Activated CD4-positive, alpha-beta memory T cell treated with anti-CD3 and anti-CD28 coated beads, Interleukin-2, amount 10 ng/mL, durations not matched to agents 7 days and 5 days (primary cell): ENCODE measurements around the gene NOP16. TPM values are rescaled to one million over a fixed set of nuclear protein-coding genes. Genes with fewer than 3 reads are reported as not detected.

ENCODE experiments used
- CTCF ChIA-PET: fragments of 350-600 bp; sonication (Branson Sonifier 250); formaldehyde crosslinking; loops from one replicate; lab custom pipeline; 2021; ENCODE audit warnings: antibody characterized with exemption, inconsistent platforms; lab: Charles Lee
- POLR2A ChIA-PET: fragments of 350-600 bp; sonication (Branson Sonifier 250); formaldehyde crosslinking; loops from one replicate; lab custom pipeline; 2021; ENCODE audit warnings: antibody characterized with exemption; lab: Charles Lee
- DNase-seq: peaks from one replicate; pipeline ENCODE4 v3.0.0-alpha.2; 2020
- H3K27ac Mint-ChIP-seq: one replicate; pipeline ENCODE4 v1.8.0; 2021; ENCODE audit warnings: mild to moderate bottlenecking, mixed read lengths
- H3K27me3 Mint-ChIP-seq: one replicate; pipeline ENCODE4 v1.8.0; 2021; ENCODE audit warnings: mixed read lengths
- H3K36me3 Mint-ChIP-seq: one replicate; pipeline ENCODE4 v1.8.0; 2021; ENCODE audit warnings: low read depth, mixed read lengths
- H3K4me1 Mint-ChIP-seq: one replicate; pipeline ENCODE4 v1.8.0; 2021; ENCODE audit warnings: mixed read lengths
- H3K4me3 Mint-ChIP-seq: one replicate; pipeline ENCODE4 v1.8.0; 2021; ENCODE audit warnings: mild to moderate bottlenecking, mixed read lengths
- H3K9me3 Mint-ChIP-seq: one replicate; pipeline ENCODE4 v1.8.0; 2021; ENCODE audit warnings: mixed read lengths
- total RNA-seq, 2 experiments: library from RNA; stranded (reverse); gene quantifications; one replicate each; pipeline ENCODE4 v1.2.3, GENCODE V29; 2021

Gene NOP16
- total RNA-seq, 2 experiments from 2014 or later, result 24.2 to 24.7 TPM

DNA sequence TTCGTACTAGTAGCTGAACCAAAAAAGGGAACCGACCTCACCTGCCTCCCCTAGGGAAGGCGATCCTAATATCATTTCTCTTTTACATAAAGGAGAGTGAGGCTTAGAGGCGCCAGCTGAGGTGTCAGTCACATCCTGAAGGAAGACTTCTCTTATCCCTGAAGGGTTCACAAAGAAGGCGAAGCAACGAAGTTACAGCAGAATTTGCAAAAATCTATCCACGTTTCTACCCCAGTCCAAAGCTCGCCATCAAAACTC is 26.2 kb downstream of the NOP16 start:
- Mint-ChIP-seq H3K9me3 (no peaks in the 10 kb centered on the region), H3K27ac (peak overlapping the region; percentile 92), H3K4me3 (peak overlapping the region; percentile 97), H3K36me3 (peaks cover 22% of the 10 kb centered on the region), H3K27me3 (no peaks in the 10 kb centered on the region), H3K4me1 (peaks cover 44% of the 10 kb centered on the region)
- ChIA-PET POLR2A (interaction anchor here (0.8 to 4.0 kb wide), 12 partner anchors 9 to 180 kb away, joined by 3 to 62 read pairs (median 4); partner anchors contain the start of genes FAF2, HIGD2A, NOP16 and RNF44), CTCF (interaction anchor here (0.7 to 2.0 kb wide), 5 partner anchors 10 to 192 kb away, joined by 3 to 8 read pairs (median 3); partner anchors contain the start of genes HIGD2A and NOP16)
- no peak for DNase-seq

DNA sequence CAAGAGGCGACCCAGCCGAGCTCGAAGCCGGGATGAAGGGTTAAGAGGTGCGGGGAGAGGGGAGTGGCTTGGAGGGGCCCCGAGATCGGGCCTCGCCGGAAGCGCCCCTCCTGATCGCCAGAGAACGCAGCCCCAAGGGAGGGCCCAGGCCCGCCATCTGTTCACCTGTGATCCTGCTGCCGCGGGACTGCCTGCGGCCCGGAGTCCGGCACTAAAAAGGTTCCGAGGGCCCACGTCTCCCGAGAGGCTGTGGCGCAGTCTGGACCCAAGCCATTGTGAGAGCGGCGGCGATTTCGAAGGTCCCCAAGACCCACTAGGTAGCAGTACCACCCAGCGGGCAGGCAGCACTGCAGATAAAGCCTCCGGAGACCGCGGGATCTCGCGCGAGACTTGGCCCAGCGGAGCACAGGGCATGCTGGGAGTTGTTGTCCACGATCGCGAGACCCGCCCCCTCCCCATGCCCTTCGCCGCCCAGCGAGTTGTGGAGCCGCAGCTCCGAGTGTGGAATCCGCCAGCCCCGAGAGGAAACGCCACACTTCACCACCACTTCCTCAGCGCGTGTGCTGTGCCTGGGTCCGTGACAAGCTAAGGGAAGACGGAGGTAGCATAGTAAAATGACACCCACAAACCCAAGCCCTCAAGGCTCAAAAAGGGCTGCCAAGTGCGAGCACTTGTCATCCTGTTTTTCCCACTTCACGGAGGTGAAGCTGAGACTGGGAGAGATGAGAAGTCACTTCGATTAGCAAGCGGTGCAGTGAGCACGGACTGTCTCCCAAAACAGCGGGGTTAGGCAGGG is 26.8 kb downstream of the NOP16 start, which contains the start of gene KIAA1191:
TSS of gene KIAA1191 (minus strand) at position 328 of the 796 bp plus-strand sequence. CDS start 2,256 bp downstream, outside the sequence.
- H3K4me1 Mint-ChIP-seq, result peaks cover 42% of the 10 kb centered on the region
- H3K27me3 Mint-ChIP-seq, result no peaks in the 10 kb centered on the region
- peak; percentile 97 for DNase-seq
- peak within 1 kb of the TSS; percentile 92 for H3K27ac Mint-ChIP-seq
- no peaks in the 10 kb centered on the region for H3K9me3 Mint-ChIP-seq
- ChIA-PET CTCF (interaction anchor here (0.6 to 2.0 kb wide), 9 partner anchors 10 to 632 kb away, joined by 3 to 10 read pairs (median 3); partner anchors contain the start of genes HIGD2A and NOP16), POLR2A (interaction anchor here (0.8 to 4.0 kb wide), 14 partner anchors 9 to 181 kb away, joined by 3 to 62 read pairs (median 4); partner anchors contain the start of genes FAF2, HIGD2A, NOP16 and RNF44)
- peaks cover 24% of the 10 kb centered on the region for H3K36me3 Mint-ChIP-seq
- H3K4me3 Mint-ChIP-seq, result peak within 1 kb of the TSS; percentile 97

DNA sequence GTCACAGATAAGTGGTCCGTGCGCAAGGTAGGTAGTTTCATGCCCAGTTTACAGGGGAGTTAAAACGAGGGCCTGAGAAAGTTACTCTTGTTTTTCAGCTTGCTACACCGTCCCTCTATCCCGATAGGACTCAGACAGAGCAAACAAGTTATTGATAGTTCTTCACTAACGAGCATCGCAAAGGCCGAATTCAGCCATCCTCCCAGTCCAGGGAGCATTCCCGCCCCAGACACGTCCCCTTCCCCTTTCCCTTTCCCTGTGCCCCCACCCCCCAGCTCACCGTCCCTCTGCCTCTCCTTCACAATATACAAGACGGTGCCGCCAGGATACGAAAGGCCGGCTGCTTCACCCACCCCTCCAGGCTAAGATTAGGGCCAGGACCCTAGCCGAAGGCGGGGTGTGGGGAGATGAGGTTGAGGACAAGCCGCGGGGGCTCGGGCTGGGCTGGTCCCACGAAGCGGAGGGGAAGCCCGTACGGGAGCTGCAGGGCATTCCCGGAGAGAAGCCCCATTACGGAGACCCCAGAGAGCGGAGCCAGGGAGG is 27.4 kb downstream of the NOP16 start:
- Mint-ChIP-seq H3K27me3 (no peaks in the 10 kb centered on the region), H3K9me3 (no peaks in the 10 kb centered on the region), H3K27ac (peak overlapping the region; percentile 92), H3K4me1 (peaks cover 39% of the 10 kb centered on the region), H3K4me3 (peak overlapping the region; percentile 97), H3K36me3 (peaks cover 28% of the 10 kb centered on the region)
- ChIA-PET POLR2A (interaction anchor here (0.6 to 4.0 kb wide), 10 partner anchors 9 to 179 kb away, joined by 3 to 62 read pairs (median 5); partner anchors contain the start of genes FAF2, HIGD2A, NOP16 and RNF44), CTCF (interaction anchor here (0.6 to 2.0 kb wide), 7 partner anchors 10 to 631 kb away, joined by 3 to 10 read pairs (median 5); partner anchors contain the start of genes HIGD2A and NOP16)
- DNase-seq, result no peak

DNA sequence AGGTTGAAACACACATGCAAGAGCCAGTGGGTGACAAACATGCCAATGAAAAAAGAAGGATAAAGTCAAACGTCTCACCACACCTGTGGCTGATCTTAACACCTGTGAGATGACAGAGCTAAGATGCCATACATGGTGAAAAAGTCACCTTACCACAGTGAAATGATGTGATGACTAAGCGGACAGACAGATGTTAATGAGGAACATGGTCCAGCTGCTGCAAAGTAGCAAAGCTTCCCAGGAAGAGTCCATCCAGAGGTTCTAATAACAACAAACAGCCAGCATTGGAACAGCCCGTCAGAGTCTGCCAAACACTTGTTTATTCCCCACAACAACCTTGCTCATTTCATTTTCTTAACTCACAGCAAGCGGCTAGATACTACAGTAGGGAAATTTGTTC is 28.7 kb downstream of the NOP16 start:
- H3K4me3 Mint-ChIP-seq, result peak overlapping the region; percentile 61
- no peaks in the 10 kb centered on the region for H3K27me3 Mint-ChIP-seq
- DNase-seq, result no peak
- POLR2A ChIA-PET, result interaction anchor here (1.5 to 4.0 kb wide), 3 partner anchors 10 to 89 kb away, joined by 5 to 62 read pairs (median 7); partner anchors contain the start of genes FAF2, HIGD2A and NOP16
- peak overlapping the region; percentile 58 for H3K27ac Mint-ChIP-seq
- peaks cover 35% of the 10 kb centered on the region for H3K4me1 Mint-ChIP-seq
- CTCF ChIA-PET, result interaction anchor here (0.6 to 1.5 kb wide), 3 partner anchors 8 to 88 kb away, joined by 3 to 5 read pairs (median 3); no protein-coding TSS in a partner anchor
- no peaks in the 10 kb centered on the region for H3K9me3 Mint-ChIP-seq
- H3K36me3 Mint-ChIP-seq, result peaks cover 33% of the 10 kb centered on the region

DNA sequence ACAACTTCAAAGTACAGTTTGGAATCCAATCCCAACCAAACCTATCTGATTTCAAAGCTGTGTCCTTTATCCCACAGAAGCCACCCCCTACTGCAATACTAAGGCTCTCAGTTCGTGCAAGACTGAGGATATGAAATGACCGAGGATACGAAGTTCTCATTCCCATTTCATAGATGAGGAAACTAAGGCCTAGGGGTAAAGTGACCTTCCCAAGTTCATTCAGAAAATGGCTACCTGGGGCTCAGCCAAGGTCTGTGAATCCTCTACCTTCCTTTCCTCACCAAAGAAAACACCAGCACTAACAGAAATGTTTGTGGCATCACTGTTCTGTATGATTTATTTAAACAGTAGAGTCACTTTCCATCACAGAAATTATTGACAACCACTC is 32.2 kb downstream of the NOP16 start:
- no peak overlapping the region for H3K4me3 Mint-ChIP-seq
- POLR2A ChIA-PET, result no interaction called here
- peaks cover 64% of the 10 kb centered on the region for H3K36me3 Mint-ChIP-seq
- H3K9me3 Mint-ChIP-seq, result no peaks in the 10 kb centered on the region
- no peak for DNase-seq
- H3K27ac Mint-ChIP-seq, result no peak overlapping the region
- CTCF ChIA-PET, result no interaction called here
- no peaks in the 10 kb centered on the region for H3K27me3 Mint-ChIP-seq
- H3K4me1 Mint-ChIP-seq, result peaks cover 20% of the 10 kb centered on the region

DNA sequence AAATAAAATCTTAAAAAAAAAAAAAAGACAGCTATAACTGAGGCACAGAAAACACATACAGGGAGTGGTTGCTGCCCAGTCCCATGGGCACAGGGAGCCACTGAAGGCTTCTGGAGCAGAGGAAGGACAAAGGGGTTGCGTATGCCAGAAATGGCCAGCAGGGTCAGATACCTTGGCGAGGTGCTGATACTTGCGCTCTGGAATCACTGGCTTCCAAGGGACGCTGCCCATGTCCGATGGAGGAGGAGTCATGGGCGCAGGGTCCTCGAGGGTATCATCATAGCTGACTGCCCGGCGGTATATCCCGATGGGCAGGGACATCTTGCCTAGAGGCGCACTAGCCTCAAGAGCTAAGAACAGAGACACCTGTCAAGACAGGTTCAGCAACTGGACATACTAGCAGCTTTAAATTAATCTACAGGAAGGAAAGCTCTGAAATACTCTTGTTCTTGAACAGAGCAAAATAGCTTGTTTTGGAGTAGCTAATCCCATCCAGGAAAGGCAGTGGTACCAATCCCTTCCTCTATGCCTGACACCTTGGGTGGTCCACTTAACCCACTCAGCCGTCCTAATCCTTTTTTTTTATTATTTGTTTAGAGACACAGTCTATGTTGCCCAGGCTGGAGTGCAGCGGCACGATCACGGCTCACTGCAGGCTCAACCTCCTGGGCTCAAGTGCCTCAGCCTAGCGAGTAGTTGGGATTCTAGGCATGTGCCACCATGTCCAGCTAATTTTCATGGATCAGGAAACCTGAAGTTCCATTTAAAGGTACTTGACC is 32.8 kb downstream of the NOP16 start:
- H3K27me3 Mint-ChIP-seq, result no peaks in the 10 kb centered on the region
- POLR2A ChIA-PET, result interaction anchor here (0.9 kb wide), 1 partner anchor 9 kb away, joined by 3 read pairs; no protein-coding TSS in a partner anchor

DNA sequence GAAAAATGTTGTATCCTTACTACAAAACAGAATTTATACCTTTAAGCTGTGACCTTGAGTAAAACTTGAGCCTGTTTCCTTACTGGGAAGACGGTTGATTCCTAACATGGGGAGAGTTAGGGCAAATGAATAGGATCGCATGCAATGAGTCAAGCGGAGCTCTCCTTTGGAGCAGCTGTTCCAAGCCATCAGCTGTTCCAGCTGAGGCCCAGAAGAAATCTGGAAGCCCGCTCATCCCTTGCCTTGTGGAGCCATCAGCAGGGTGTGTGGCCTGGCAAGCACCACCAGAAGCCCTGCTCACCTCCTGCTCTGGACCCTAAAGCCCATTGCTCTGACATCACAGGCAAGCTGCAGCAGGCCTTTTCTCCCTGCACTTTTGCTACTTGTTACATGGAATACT is 34.9 kb downstream of the NOP16 start:
- Mint-ChIP-seq H3K9me3 (no peaks in the 10 kb centered on the region), H3K4me3 (no peak overlapping the region), H3K4me1 (peaks cover 11% of the 10 kb centered on the region), H3K36me3 (peaks cover 76% of the 10 kb centered on the region), H3K27ac (no peak overlapping the region), H3K27me3 (no peaks in the 10 kb centered on the region)
- DNase-seq, result no peak
- ChIA-PET POLR2A (no interaction called here), CTCF (no interaction called here)

More for the DNA sequence above, 32.8 kb downstream of the NOP16 start:
- peaks cover 63% of the 10 kb centered on the region for H3K36me3 Mint-ChIP-seq
- no peaks in the 10 kb centered on the region for H3K9me3 Mint-ChIP-seq
- CTCF ChIA-PET, result interaction anchor here (0.6 kb wide), 1 partner anchor 182 kb away, joined by 3 read pairs; the partner anchor contains the start of gene RNF44
- no peak overlapping the region for H3K27ac Mint-ChIP-seq
- DNase-seq, result no peak
- no peak overlapping the region for H3K4me3 Mint-ChIP-seq
- peaks cover 20% of the 10 kb centered on the region for H3K4me1 Mint-ChIP-seq

DNA sequence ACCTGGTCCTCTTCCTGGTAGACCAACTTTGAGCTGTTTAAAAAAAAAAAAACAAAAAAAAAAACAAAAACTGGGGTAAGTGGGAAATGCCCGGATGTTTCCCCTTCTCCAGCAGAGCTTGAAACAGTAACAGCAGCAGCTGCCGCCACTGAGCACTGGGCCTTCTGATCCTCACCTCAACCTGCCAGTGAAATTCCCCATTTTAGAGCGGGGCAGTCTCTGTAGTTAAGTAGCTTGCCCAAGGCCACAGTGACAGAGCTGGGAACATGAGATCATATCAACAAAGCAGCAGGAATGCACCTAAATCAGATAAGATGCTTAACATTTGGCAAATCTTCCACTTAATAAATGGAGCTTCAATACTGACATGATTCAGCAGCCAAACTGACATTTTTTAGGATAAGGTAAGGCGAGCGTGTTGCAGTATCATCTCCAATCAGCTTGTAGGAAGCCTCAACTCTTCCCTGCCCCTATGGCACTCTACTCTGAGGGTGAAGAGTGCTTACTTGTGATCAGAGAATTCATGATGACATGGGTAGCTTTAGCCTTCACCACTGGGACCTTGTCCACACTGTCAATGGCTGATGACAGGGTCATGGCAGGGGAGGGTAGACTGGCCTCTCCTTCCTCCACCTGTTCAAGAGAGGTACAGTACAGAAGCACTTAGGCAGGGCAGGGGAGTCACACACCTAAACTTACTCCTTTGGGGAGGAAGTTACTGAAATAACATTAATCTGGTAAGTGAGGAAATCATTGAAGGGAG is 36.1 kb downstream of the NOP16 start:
- no peak overlapping the region for H3K27ac Mint-ChIP-seq
- POLR2A ChIA-PET, result interaction anchor here (1.9 kb wide), 1 partner anchor 9 kb away, joined by 12 read pairs; the partner anchor contains the start of gene KIAA1191
- no peak for DNase-seq
- CTCF ChIA-PET, result interaction anchor here (0.6 to 1.2 kb wide), 2 partner anchors 10 to 111 kb away, joined by 3 read pairs; no protein-coding TSS in a partner anchor
- H3K9me3 Mint-ChIP-seq, result no peaks in the 10 kb centered on the region
- H3K4me1 Mint-ChIP-seq, result peaks cover 1% of the 10 kb centered on the region
- H3K4me3 Mint-ChIP-seq, result no peak overlapping the region
- peaks cover 77% of the 10 kb centered on the region for H3K36me3 Mint-ChIP-seq
- H3K27me3 Mint-ChIP-seq, result no peaks in the 10 kb centered on the region

DNA sequence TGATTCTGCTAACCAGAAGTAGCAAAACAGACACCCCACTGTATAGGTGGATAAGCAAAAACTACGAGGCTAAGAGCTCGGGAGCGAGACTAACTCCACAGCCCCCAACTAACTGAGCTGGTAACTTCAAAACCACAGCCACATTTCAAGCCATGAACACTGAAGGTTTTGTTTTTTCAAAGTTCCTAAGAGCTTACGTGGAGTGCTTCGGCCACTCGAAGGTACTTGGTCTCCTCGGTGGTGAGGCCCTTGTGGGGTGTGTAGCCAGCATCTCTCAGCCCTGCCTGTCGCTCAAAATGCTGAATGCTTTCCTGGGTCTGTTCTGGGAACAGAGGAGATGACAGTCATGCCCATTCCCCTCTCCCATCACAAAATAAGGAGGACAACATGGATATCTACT is 38.0 kb downstream of the NOP16 start:
- CTCF ChIA-PET, result interaction anchor here (0.6 kb wide), 1 partner anchor 39 kb away, joined by 3 read pairs; no protein-coding TSS in a partner anchor
- POLR2A ChIA-PET, result interaction anchor here (1.9 kb wide), 1 partner anchor 10 kb away, joined by 7 read pairs; no protein-coding TSS in a partner anchor
- Mint-ChIP-seq H3K27me3 (no peaks in the 10 kb centered on the region), H3K9me3 (no peaks in the 10 kb centered on the region), H3K4me1 (no peaks in the 10 kb centered on the region), H3K27ac (no peak overlapping the region), H3K4me3 (no peak overlapping the region), H3K36me3 (peaks cover 82% of the 10 kb centered on the region)
- no peak for DNase-seq

DNA sequence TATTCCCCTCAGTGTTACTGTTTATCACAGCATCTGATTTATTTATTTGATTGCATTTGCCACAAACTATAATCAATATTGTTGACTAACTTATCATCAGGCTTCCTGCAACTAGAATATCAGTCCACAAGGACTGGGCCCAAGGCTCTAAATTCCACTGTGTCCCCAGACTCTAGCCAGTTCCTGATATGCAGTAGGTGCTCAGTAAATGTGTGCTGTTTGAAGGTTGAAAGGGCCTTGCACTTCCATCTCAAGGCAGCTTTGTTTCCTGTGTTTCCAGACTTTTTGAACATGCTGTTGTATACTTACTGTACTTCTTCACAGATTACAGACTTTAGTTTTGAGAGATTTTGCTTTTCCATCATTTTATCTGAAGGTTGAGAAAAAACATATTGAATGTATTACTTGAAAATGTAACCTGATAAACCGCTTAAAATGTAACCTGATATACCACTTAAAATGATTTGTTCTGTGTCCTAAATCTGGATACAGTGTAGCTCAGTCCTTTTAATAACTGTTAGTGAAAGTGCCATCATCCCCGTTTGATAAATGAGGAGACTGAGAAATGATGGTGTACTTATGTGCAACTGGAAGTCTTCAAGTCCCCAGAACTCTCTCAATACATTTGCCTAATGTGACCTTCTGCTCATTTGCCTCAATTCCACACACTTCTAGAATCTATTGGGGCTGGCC is 45.5 kb downstream of the NOP16 start:
- POLR2A ChIA-PET, result no interaction called here
- H3K4me1 Mint-ChIP-seq, result no peaks in the 10 kb centered on the region
- no peak for DNase-seq
- H3K4me3 Mint-ChIP-seq, result no peak overlapping the region
- no peaks in the 10 kb centered on the region for H3K9me3 Mint-ChIP-seq
- CTCF ChIA-PET, result no interaction called here
- no peak overlapping the region for H3K27ac Mint-ChIP-seq
- peaks cover 32% of the 10 kb centered on the region for H3K36me3 Mint-ChIP-seq
- no peaks in the 10 kb centered on the region for H3K27me3 Mint-ChIP-seq

DNA sequence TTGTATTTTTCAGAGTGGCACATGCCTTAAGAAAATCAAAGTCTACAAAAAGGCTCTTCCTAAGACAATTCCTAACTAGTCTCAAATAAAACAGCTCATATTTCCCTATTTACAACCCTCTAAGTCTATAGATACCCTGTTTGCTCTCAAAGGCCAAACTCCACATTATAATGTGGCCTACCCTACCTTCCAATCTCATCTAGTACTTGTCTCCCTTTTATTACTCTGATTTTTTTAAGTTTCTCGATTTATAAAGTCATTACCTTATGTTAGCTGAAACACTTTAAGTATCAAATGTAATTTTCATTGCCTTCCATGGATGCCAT is 46.3 kb downstream of the NOP16 start:
- POLR2A ChIA-PET, result interaction anchor here (1.4 kb wide), 1 partner anchor 19 kb away, joined by 5 read pairs; the partner anchor contains the start of gene KIAA1191

More for the DNA sequence above, 46.3 kb downstream of the NOP16 start:
- Mint-ChIP-seq H3K27ac (no peak overlapping the region), H3K4me1 (no peaks in the 10 kb centered on the region), H3K27me3 (no peaks in the 10 kb centered on the region), H3K9me3 (no peaks in the 10 kb centered on the region), H3K36me3 (peaks cover 34% of the 10 kb centered on the region), H3K4me3 (no peak overlapping the region)
- CTCF ChIA-PET, result no interaction called here
- no peak for DNase-seq
